ENCODE measurements around the gene ADAT3. TPM values are rescaled to one million over a fixed set of nuclear protein-coding genes. Genes with fewer than 3 reads are reported as not detected.
"Not testable (repeated sequence)": the region's sequence is repeated elsewhere in the genome, so short reads cannot be mapped to it uniquely, and the experiment has no call there.

The ADAT3 gene
- total and polyA plus RNA-seq, 4 donors: 4.0 to 11.9 (median 6.8) TPM

- H3K9ac ChIP-seq (ENCODE audit: insufficient read depth in 1 of 2, low read length in 2 of 2): no peak overlapping the region
- TF ChIP-seq CTCF (IDR thresholded peaks at IDR 0.05; ENCODE audit: control extremely low read depth, extremely low read depth): no peak
- H3K4me3 ChIP-seq: no peak overlapping the region
- peaks cover 0 to 12% (median 0%) of the 10 kb centered on the region in 4 donors for H3K36me3 ChIP-seq (ENCODE audit: control insufficient read depth in 4 of 4, insufficient read depth in 4 of 4, low read length in 4 of 4)
- peaks cover 0 to 35% (median 9%) of the 10 kb centered on the region in 5 donors for H3K4me1 ChIP-seq (ENCODE audit: control insufficient read depth in 5 of 5, insufficient read depth in 5 of 5, low read length in 5 of 5)
- H3K9me3 ChIP-seq (ENCODE audit: control insufficient read depth in 4 of 4, insufficient read depth in 3 of 4, low read length in 3 of 4): no peaks in the 10 kb centered on the region
- DNase-seq (no peak), ATAC-seq (ENCODE audit: insufficient read depth, low FRiP score) (no peak)
- WGBS, 2 donors: 75 to 91% methylated on average over 27 to 34 of the region's 35 CpGs
- H3K27me3 ChIP-seq (ENCODE audit: control insufficient read depth in 3 of 3, insufficient read depth in 3 of 3, low read length in 2 of 3): no peaks in the 10 kb centered on the region
- peak overlapping the region; percentile 3 to 27 for H3K27ac ChIP-seq (ENCODE audit: low read depth in 1 of 2, low read length in 1 of 2)
Measured at GRCh38 chr19:1880611-1881392, 24.4 kb upstream of the ADAT3 start.

- H3K4me3 ChIP-seq: not testable (repeated sequence)
- H3K27ac ChIP-seq (ENCODE audit: low read depth in 1 of 2, low read length in 1 of 2): peak overlapping the region; percentile 43 to 71
Measured at GRCh38 chr19:1881393-1882088, 23.7 kb upstream of the ADAT3 start.

GRCh38 chr19:1882089-1882785 is 23.0 kb upstream of the ADAT3 start:
- WGBS, 2 donors: 58 to 73% methylated on average over 31 of the region's 31 CpGs
- peaks cover 0 to 32% (median 9%) of the 10 kb centered on the region in 5 donors for H3K4me1 ChIP-seq (ENCODE audit: control insufficient read depth in 5 of 5, insufficient read depth in 5 of 5, low read length in 5 of 5)
- TF ChIP-seq CTCF (IDR thresholded peaks at IDR 0.05; ENCODE audit: control extremely low read depth, extremely low read depth): no peak
- H3K27me3 ChIP-seq (ENCODE audit: control insufficient read depth in 3 of 3, insufficient read depth in 3 of 3, low read length in 2 of 3): no peaks in the 10 kb centered on the region
- H3K9ac ChIP-seq (ENCODE audit: insufficient read depth in 1 of 2, low read length in 2 of 2): peak overlapping the region in 1 of 2 donors; percentile 34
- H3K36me3 ChIP-seq (ENCODE audit: control insufficient read depth in 4 of 4, insufficient read depth in 4 of 4, low read length in 4 of 4): peaks cover 0 to 12% (median 0%) of the 10 kb centered on the region in 4 donors
- DNase-seq: peak in 1 of 3 donors; percentile 10
- peak overlapping the region; percentile 51 to 71 for H3K27ac ChIP-seq (ENCODE audit: low read depth in 1 of 2, low read length in 1 of 2)
- H3K9me3 ChIP-seq (ENCODE audit: control insufficient read depth in 4 of 4, insufficient read depth in 3 of 4, low read length in 3 of 4): no peaks in the 10 kb centered on the region
- H3K4me3 ChIP-seq: no peak overlapping the region
- no peak for ATAC-seq (ENCODE audit: insufficient read depth, low FRiP score)

More at GRCh38 chr19:1881393-1882088, 23.7 kb upstream of the ADAT3 start:
- WGBS, 2 donors: 63 to 79% methylated on average over 24 to 44 of the region's 44 CpGs
- not testable (repeated sequence) for H3K27me3 ChIP-seq (ENCODE audit: control insufficient read depth in 3 of 3, insufficient read depth in 3 of 3, low read length in 2 of 3); H3K9me3 ChIP-seq (ENCODE audit: control insufficient read depth in 4 of 4, insufficient read depth in 3 of 4, low read length in 3 of 4); H3K9ac ChIP-seq (ENCODE audit: insufficient read depth in 1 of 2, low read length in 2 of 2); ATAC-seq (ENCODE audit: insufficient read depth, low FRiP score); DNase-seq
- peaks cover 0 to 33% (median 9%) of the 10 kb centered on the region in 5 donors for H3K4me1 ChIP-seq (ENCODE audit: control insufficient read depth in 5 of 5, insufficient read depth in 5 of 5, low read length in 5 of 5)
- peaks cover 0 to 12% (median 0%) of the 10 kb centered on the region in 4 donors for H3K36me3 ChIP-seq (ENCODE audit: control insufficient read depth in 4 of 4, insufficient read depth in 4 of 4, low read length in 4 of 4)
